ENCODE results near the gene COMMD7. TPM values are rescaled to one million over a fixed set of nuclear protein-coding genes. Genes with fewer than 3 reads are reported as not detected.
A peak's percentile ranks its signal among the peaks of the same experiment; 100 is the strongest.

The COMMD7 gene
- total and polyA plus RNA-seq, 9 of the 15 experiments (the other 6 are each of a cell fraction or from before 2014, with no cell fraction given): 11.9 to 69.1 (median 34.7) TPM

- TF ChIP-seq FOXM1 (IDR thresholded peaks at IDR 0.05; ENCODE audit: low read depth) (no peak), FOXM1 (CRISPR knock-in tag; IDR thresholded peaks at IDR 0.05; ENCODE audit: low read depth) (no peak), NR4A1 (CRISPR knock-in tag; IDR thresholded peaks at IDR 0.05) (0 out of 2 replicates have a peak, but pooled peaks have one; percentile 29), NR4A1 (tag; IDR thresholded peaks at IDR 0.05) (no peak), TEAD2 (tag; IDR thresholded peaks at IDR 0.05) (no peak), BRD9 (IDR thresholded peaks at IDR 0.05; ENCODE audit: low read depth, partially characterized antibody) (no peak), MIER1 (IDR thresholded peaks at IDR 0.05; ENCODE audit: low read depth) (no peak), ZNF197 (CRISPR knock-in tag; IDR thresholded peaks at IDR 0.05; ENCODE audit: low read depth) (no peak), ZNF695 (CRISPR knock-in tag; IDR thresholded peaks at IDR 0.05) (no peak), ZNF518B (CRISPR knock-in tag; IDR thresholded peaks at IDR 0.05) (no peak), FOS (IDR thresholded peaks at IDR 0.05; ENCODE audit: extremely low read depth, insufficient read length) (no peak), BCOR (IDR thresholded peaks at IDR 0.05) (no peak; the same call in 1 of the 2 replicates), TOE1 (IDR thresholded peaks at IDR 0.05; ENCODE audit: borderline replicate concordance) (no peak), TOE1 (CRISPR knock-in tag; IDR thresholded peaks at IDR 0.05; ENCODE audit: borderline replicate concordance, low read depth) (no peak), MXI1 (IDR thresholded peaks at IDR 0.05; ENCODE audit: low read depth, low read length) (no peak), HDGF (IDR thresholded peaks at IDR 0.05) (0 out of 2 replicates have a peak, but pooled peaks have one; percentile 39), JUN (IDR thresholded peaks at IDR 0.05; ENCODE audit: borderline replicate concordance, low read depth, low read length) (no peak), JUN (CRISPR knock-in tag; IDR thresholded peaks at IDR 0.05; ENCODE audit: borderline replicate concordance) (no peak), ZNF324 (CRISPR knock-in tag; IDR thresholded peaks at IDR 0.05) (no peak), UBTF (IDR thresholded peaks at IDR 0.05; ENCODE audit: borderline replicate concordance in 1 of 2, low read depth in 2 of 2, low read length in 2 of 2) (0 out of 4 replicates have a peak, but pooled peaks of 1 of the 2 experiments have one; percentile 37), RBM17 (IDR thresholded peaks at IDR 0.05; ENCODE audit: borderline replicate concordance, low read depth, low read length) (no peak), C11orf30 (IDR thresholded peaks at IDR 0.05; ENCODE audit: low read depth) (no peak), NFE2L1 (tag; IDR thresholded peaks at IDR 0.05; ENCODE audit: borderline replicate concordance, low read depth) (no peak), ZNF764 (CRISPR knock-in tag; IDR thresholded peaks at IDR 0.05; ENCODE audit: low read depth) (no peak), SMARCA5 (IDR thresholded peaks at IDR 0.05) (no peak)
These were observed 90.3 kb downstream of the COMMD7 start (continued) for GRCh38 chr20:32652739-32653526.
